T-helper 2 cell treated with Interferon-gamma antibody and Interleukin-4, amounts not matched to agents 5 μg/mL and 100 μg/mL, for 36 hours (primary cell): ENCODE data around the gene HNRNPH2.

Source experiments
- DNase-seq: peaks from one replicate; pipeline ENCODE4 v3.0.0; 2021; ENCODE audit warnings: low spot score
- H3K27ac Mint-ChIP-seq: one replicate; pipeline ENCODE4 v1.8.0; 2021; ENCODE audit warnings: mild to moderate bottlenecking, mixed read lengths
- H3K27me3 Mint-ChIP-seq: one replicate; pipeline ENCODE4 v1.8.0; 2021; ENCODE audit warnings: low read depth, mixed read lengths
- H3K36me3 Mint-ChIP-seq: one replicate; pipeline ENCODE4 v1.8.0; 2021; ENCODE audit warnings: low read depth, mixed read lengths
- H3K4me1 Mint-ChIP-seq: one replicate; pipeline ENCODE4 v1.8.0; 2021; ENCODE audit warnings: low read depth, mixed read lengths
- H3K4me3 Mint-ChIP-seq: one replicate; pipeline ENCODE4 v1.8.0; 2022; ENCODE audit warnings: mild to moderate bottlenecking, moderate library complexity, mixed read lengths
- H3K9me3 Mint-ChIP-seq: one replicate; pipeline ENCODE4 v1.8.0; 2021; ENCODE audit warnings: mixed read lengths

HNRNPH2 gene

GRCh38 chrX:101407748-101408531, at the start of gene HNRNPH2, which contains the start of gene GLA:
HNRNPH2 (plus strand) TSS chrX:101408222; CDS start chrX:101411989, 3,767 bp downstream.
GLA (minus strand) TSS chrX:101407925; CDS start chrX:101407903, 22 bp downstream.
- Mint-ChIP-seq H3K9me3 (no peaks in the 10 kb centered on the region), H3K36me3 (peaks cover 19% of the 10 kb centered on the region), H3K27me3 (no peaks in the 10 kb centered on the region), H3K27ac (peak within 1 kb of the TSS; percentile 99), H3K4me3 (peak within 1 kb of the TSS; percentile 97), H3K4me1 (peaks cover 19% of the 10 kb centered on the region)
- DNase-seq: peak; percentile 90

- no peaks in the 10 kb centered on the region for H3K9me3 Mint-ChIP-seq
- H3K27me3 Mint-ChIP-seq: peaks cover 2% of the 10 kb centered on the region
- no peaks in the 10 kb centered on the region for H3K36me3 Mint-ChIP-seq
- no peak for DNase-seq
- H3K27ac Mint-ChIP-seq: no peak overlapping the region
- no peak overlapping the region for H3K4me3 Mint-ChIP-seq
- no peaks in the 10 kb centered on the region for H3K4me1 Mint-ChIP-seq
Measured at GRCh38 chrX:101359966-101360365, 48.1 kb upstream of the HNRNPH2 start.

- H3K4me1 Mint-ChIP-seq: no peaks in the 10 kb centered on the region
- H3K36me3 Mint-ChIP-seq: no peaks in the 10 kb centered on the region
- DNase-seq: no peak
Measured at GRCh38 chrX:101360390-101360789, 47.6 kb upstream of the HNRNPH2 start.

GRCh38 chrX:101362116-101362515, 45.9 kb upstream of the HNRNPH2 start:
- Mint-ChIP-seq H3K36me3 (no peaks in the 10 kb centered on the region), H3K4me1 (no peaks in the 10 kb centered on the region), H3K27me3 (peaks cover 2% of the 10 kb centered on the region), H3K27ac (no peak overlapping the region), H3K9me3 (no peaks in the 10 kb centered on the region), H3K4me3 (no peak overlapping the region)
- DNase-seq: no peak

More at GRCh38 chrX:101360390-101360789, 47.6 kb upstream of the HNRNPH2 start:
- Mint-ChIP-seq H3K9me3 (no peaks in the 10 kb centered on the region), H3K4me3 (no peak overlapping the region), H3K27ac (no peak overlapping the region), H3K27me3 (peaks cover 2% of the 10 kb centered on the region)

GRCh38 chrX:101362757-101363156, 45.3 kb upstream of the HNRNPH2 start:
- Mint-ChIP-seq H3K27me3 (peaks cover 2% of the 10 kb centered on the region), H3K4me1 (no peaks in the 10 kb centered on the region), H3K27ac (no peak overlapping the region), H3K9me3 (no peaks in the 10 kb centered on the region), H3K4me3 (no peak overlapping the region), H3K36me3 (no peaks in the 10 kb centered on the region)
- no peak for DNase-seq

GRCh38 chrX:101365301-101365795, 42.7 kb upstream of the HNRNPH2 start:
- Mint-ChIP-seq H3K27me3 (no peaks in the 10 kb centered on the region), H3K27ac (no peak overlapping the region), H3K36me3 (no peaks in the 10 kb centered on the region), H3K9me3 (no peaks in the 10 kb centered on the region), H3K4me3 (no peak overlapping the region), H3K4me1 (no peaks in the 10 kb centered on the region)
- DNase-seq: no peak

- no peaks in the 10 kb centered on the region for H3K4me1 Mint-ChIP-seq
- no peak overlapping the region for H3K4me3 Mint-ChIP-seq
- H3K36me3 Mint-ChIP-seq: no peaks in the 10 kb centered on the region
- no peaks in the 10 kb centered on the region for H3K9me3 Mint-ChIP-seq
- H3K27ac Mint-ChIP-seq: no peak overlapping the region
- no peak for DNase-seq
- H3K27me3 Mint-ChIP-seq: no peaks in the 10 kb centered on the region
Measured at GRCh38 chrX:101368800-101369199, 39.2 kb upstream of the HNRNPH2 start.

- H3K36me3 Mint-ChIP-seq: no peaks in the 10 kb centered on the region
- H3K4me1 Mint-ChIP-seq: no peaks in the 10 kb centered on the region
- DNase-seq: no peak
- H3K4me3 Mint-ChIP-seq: no peak overlapping the region
- no peaks in the 10 kb centered on the region for H3K9me3 Mint-ChIP-seq
- peaks cover 4% of the 10 kb centered on the region for H3K27me3 Mint-ChIP-seq
- no peak overlapping the region for H3K27ac Mint-ChIP-seq
Measured at GRCh38 chrX:101369687-101370086, 38.3 kb upstream of the HNRNPH2 start.

GRCh38 chrX:101370888-101371504, 37.0 kb upstream of the HNRNPH2 start:
- Mint-ChIP-seq H3K27me3 (peaks cover 6% of the 10 kb centered on the region), H3K27ac (no peak overlapping the region), H3K9me3 (no peaks in the 10 kb centered on the region), H3K36me3 (no peaks in the 10 kb centered on the region), H3K4me3 (no peak overlapping the region), H3K4me1 (no peaks in the 10 kb centered on the region)
- no peak for DNase-seq

- H3K27me3 Mint-ChIP-seq: peaks cover 6% of the 10 kb centered on the region
- no peaks in the 10 kb centered on the region for H3K9me3 Mint-ChIP-seq
- no peak overlapping the region for H3K4me3 Mint-ChIP-seq
- H3K27ac Mint-ChIP-seq: no peak overlapping the region
- H3K36me3 Mint-ChIP-seq: no peaks in the 10 kb centered on the region
- H3K4me1 Mint-ChIP-seq: no peaks in the 10 kb centered on the region
- no peak for DNase-seq
Measured at GRCh38 chrX:101377547-101377946, 30.5 kb upstream of the HNRNPH2 start.

- Mint-ChIP-seq H3K4me1 (no peaks in the 10 kb centered on the region), H3K4me3 (no peak overlapping the region), H3K27me3 (no peaks in the 10 kb centered on the region), H3K9me3 (no peaks in the 10 kb centered on the region), H3K27ac (no peak overlapping the region), H3K36me3 (no peaks in the 10 kb centered on the region)
- no peak for DNase-seq
Measured at GRCh38 chrX:101383679-101384205, 24.3 kb upstream of the HNRNPH2 start.

GRCh38 chrX:101385026-101385684, 22.9 kb upstream of the HNRNPH2 start:
- Mint-ChIP-seq H3K36me3 (no peaks in the 10 kb centered on the region), H3K4me1 (no peaks in the 10 kb centered on the region), H3K27me3 (no peaks in the 10 kb centered on the region), H3K27ac (no peak overlapping the region), H3K4me3 (no peak overlapping the region), H3K9me3 (no peaks in the 10 kb centered on the region)
- DNase-seq: no peak

GRCh38 chrX:101385795-101386541, 22.1 kb upstream of the HNRNPH2 start, which contains the start of gene BTK:
BTK (minus strand) TSS chrX:101386191; CDS start chrX:101375284, 10,907 bp downstream.
- Mint-ChIP-seq H3K4me1 (no peaks in the 10 kb centered on the region), H3K27me3 (no peaks in the 10 kb centered on the region), H3K4me3 (no peak within 1 kb of the TSS), H3K27ac (no peak within 1 kb of the TSS), H3K9me3 (no peaks in the 10 kb centered on the region), H3K36me3 (peaks cover 2% of the 10 kb centered on the region)
- DNase-seq: no peak
